CD4-positive, alpha-beta T cell (primary cell): ENCODE measurements around the gene MRPS15. TPM values are rescaled to one million over a fixed set of nuclear protein-coding genes. Genes with fewer than 3 reads are reported as not detected.

Experiments
- ATAC-seq: fragments of 200-7000 bp; cut with Tn5 transposase; one replicate; pipeline ENCODE4 v1.10.0; 2022; ENCODE audit warnings: mild to moderate bottlenecking; ENCODE audit not compliant: poor library complexity
- CTCF ChIA-PET: fragments of 350-600 bp; sonication (Branson Sonifier 250); formaldehyde crosslinking; loops from one replicate; lab custom pipeline; 2021; ENCODE audit warnings: antibody characterized with exemption, inconsistent platforms; lab: Charles Lee
- POLR2A ChIA-PET: fragments of 350-600 bp; sonication (Branson Sonifier 250); formaldehyde crosslinking; loops from one replicate; lab custom pipeline; 2021; ENCODE audit warnings: antibody characterized with exemption, inconsistent platforms; lab: Charles Lee
- DNase-seq, 14 experiments: peaks; one replicate each; pipeline ENCODE4 v3.0.0-alpha.2; 2013 to 2020; ENCODE audit warnings: mixed read lengths in 2 of 14
- H3K27ac ChIP-seq, 2 donors: one replicate each; pipeline versions ENCODE4 v1.5.1 to v1.7.0; 2013; ENCODE audit warnings: low read length in 2 of 2, low read depth in 1 of 2, mild to moderate bottlenecking in 1 of 2
- H3K27me3 ChIP-seq, 2 experiments: 1 replicate in 1 of 2; 2 replicates in 1 of 2; pipeline versions ENCODE4 v1.6.1 to v1.7.0; 2013; ENCODE audit warnings: low read length in 2 of 2, control low read depth in 1 of 2, mild to moderate bottlenecking in 1 of 2, moderate library complexity in 1 of 2; ENCODE audit not compliant: insufficient read depth in 2 of 2, control insufficient read depth in 1 of 2
- H3K36me3 ChIP-seq: one replicate; pipeline ENCODE4 v1.6.1; 2013; ENCODE audit warnings: low read length, control low read depth; ENCODE audit not compliant: insufficient read depth
- H3K4me1 ChIP-seq: one replicate; pipeline ENCODE4 v1.6.1; 2013; ENCODE audit warnings: low read length, control low read depth; ENCODE audit not compliant: insufficient read depth
- H3K4me3 ChIP-seq: one replicate; pipeline ENCODE4 v1.5.1; 2013; ENCODE audit warnings: mild to moderate bottlenecking, low read length, moderate library complexity
- H3K9me3 ChIP-seq, 2 experiments: 1 replicate in 1 of 2; 2 replicates in 1 of 2; pipeline versions ENCODE4 v1.6.1 to v1.7.0; 2013; ENCODE audit warnings: low read length in 2 of 2, mild to moderate bottlenecking in 2 of 2, control low read depth in 1 of 2, moderate library complexity in 1 of 2; ENCODE audit not compliant: control insufficient read depth in 1 of 2, insufficient read depth in 1 of 2
- H3K27ac Mint-ChIP-seq: one replicate; pipeline ENCODE4 v1.8.0; 2020; ENCODE audit warnings: mixed read lengths
- H3K27me3 Mint-ChIP-seq: one replicate; pipeline ENCODE4 v1.8.0; 2021; ENCODE audit warnings: mixed read lengths
- H3K36me3 Mint-ChIP-seq: one replicate; pipeline ENCODE4 v1.8.0; 2021; ENCODE audit warnings: low read depth, mixed read lengths
- H3K4me1 Mint-ChIP-seq: one replicate; pipeline ENCODE4 v1.8.0; 2021; ENCODE audit warnings: low read depth, mixed read lengths
- H3K4me3 Mint-ChIP-seq: one replicate; pipeline ENCODE4 v1.8.0; 2020; ENCODE audit warnings: mild to moderate bottlenecking, mixed read lengths
- H3K9me3 Mint-ChIP-seq: one replicate; pipeline ENCODE4 v1.8.0; 2020; ENCODE audit warnings: mixed read lengths
- CTCF ChIP-seq: fragments of 200-600 bp; IDR thresholded peaks from one replicate; pipeline ENCODE4 v1.8.0; 2022; ENCODE audit warnings: antibody characterized with exemption, mild to moderate bottlenecking
- intact Hi-C, 2 experiments: fragments of 100-400 bp; cut with DNase I in 1 of 2; cut with micrococcal nuclease in 1 of 2; formaldehyde crosslinking; loops; one replicate each; pipeline versions ENCODE4 v1.15.1 to v1.9.0; 2023 to 2025; cut with DNase I, micrococcal nuclease
- total RNA-seq, 174 experiments: library from RNA in 2 of 174; stranded (reverse) in 2 of 174; gene quantifications; one replicate each; pipeline ENCODE4 v1.2.3 and lab custom pipeline; 2021 to 2026

The MRPS15 gene
- total RNA-seq, 2 experiments from 2014 or later = 35.4 to 36.4 TPM

- CTCF ChIA-PET = no interaction called here
- intact Hi-C loops = no loop called here
- no peak overlapping the region for H3K27ac ChIP-seq
Measured at GRCh38 chr1:36457691-36458090, 6.5 kb downstream of the MRPS15 start.

GRCh38 chr1:36456391-36456928 lies 7.7 kb downstream of the MRPS15 start:
- intact Hi-C loops = no loop called here
- Histone ChIP-seq H3K27me3 (no peaks in the 10 kb centered on the region), H3K4me3 (no peak overlapping the region), H3K9me3 (no peaks in the 10 kb centered on the region), H3K4me1 (peaks cover 27% of the 10 kb centered on the region), H3K36me3 (peaks cover 45% of the 10 kb centered on the region), H3K27ac (no peak overlapping the region)
- H3K9me3 Mint-ChIP-seq = no peaks in the 10 kb centered on the region
- TF ChIP-seq CTCF = no peak
- H3K36me3 Mint-ChIP-seq = peaks cover 63% of the 10 kb centered on the region
- CTCF ChIA-PET = no interaction called here
- peak overlapping the region; percentile 30 for H3K4me3 Mint-ChIP-seq
- H3K4me1 Mint-ChIP-seq = peaks cover 42% of the 10 kb centered on the region
- H3K27ac Mint-ChIP-seq = peak overlapping the region; percentile 56
- ATAC-seq (no peak), DNase-seq (no peak)
- POLR2A ChIA-PET = no interaction called here
- H3K27me3 Mint-ChIP-seq = no peaks in the 10 kb centered on the region

More at GRCh38 chr1:36457691-36458090, 6.5 kb downstream of the MRPS15 start:
- TF ChIP-seq CTCF = no peak
- H3K36me3 ChIP-seq = peaks cover 54% of the 10 kb centered on the region
- POLR2A ChIA-PET = no interaction called here
- no peaks in the 10 kb centered on the region for H3K9me3 ChIP-seq
- Mint-ChIP-seq H3K4me3 (peak overlapping the region; percentile 81), H3K9me3 (no peaks in the 10 kb centered on the region), H3K4me1 (peaks cover 35% of the 10 kb centered on the region), H3K27ac (peak overlapping the region; percentile 79), H3K36me3 (peaks cover 74% of the 10 kb centered on the region), H3K27me3 (no peaks in the 10 kb centered on the region)
- peak; percentile 89 for ATAC-seq
- no peaks in the 10 kb centered on the region for H3K27me3 ChIP-seq
- DNase-seq = peak in 4 of 14 experiments; percentile 21 to 59 (median 48)
- H3K4me3 ChIP-seq = no peak overlapping the region
- peaks cover 31% of the 10 kb centered on the region for H3K4me1 ChIP-seq

- POLR2A ChIA-PET = interaction anchor here (1.2 kb wide), 1 partner anchor 9 kb away, joined by 7 read pairs; the partner anchor contains the start of gene MRPS15
- Histone ChIP-seq H3K4me3 (no peak overlapping the region), H3K4me1 (peaks cover 35% of the 10 kb centered on the region), H3K36me3 (peaks cover 34% of the 10 kb centered on the region), H3K27me3 (no peaks in the 10 kb centered on the region), H3K9me3 (no peaks in the 10 kb centered on the region), H3K27ac (no peak overlapping the region)
- ATAC-seq (no peak), DNase-seq (no peak)
- H3K27ac Mint-ChIP-seq = peak overlapping the region; percentile 67
- CTCF ChIA-PET = no interaction called here
- peaks cover 42% of the 10 kb centered on the region for H3K4me1 Mint-ChIP-seq
- no peak for TF ChIP-seq CTCF
- no peaks in the 10 kb centered on the region for H3K9me3 Mint-ChIP-seq
- no peak overlapping the region for H3K4me3 Mint-ChIP-seq
- intact Hi-C loops = no loop called here
- H3K27me3 Mint-ChIP-seq = no peaks in the 10 kb centered on the region
- H3K36me3 Mint-ChIP-seq = peaks cover 52% of the 10 kb centered on the region
Measured at GRCh38 chr1:36455386-36455785, 8.8 kb downstream of the MRPS15 start.
